Body of pancreas (tissue), 4 donors: ENCODE results near the gene HKDC1. TPM values are rescaled to one million over a fixed set of nuclear protein-coding genes. Genes with fewer than 3 reads are reported as not detected.
"Not testable (repeated sequence)": the region's sequence is repeated elsewhere in the genome, so short reads cannot be mapped to it uniquely, and the experiment has no call there.

Source experiments
- ATAC-seq: fragments of 150-250 bp; one replicate; pipeline ENCODE4 v1.9.1; 2016
- DNase-seq, 4 donors: peaks; one replicate each; pipeline ENCODE4 v3.0.0-alpha.2; 2019
- H3K27ac ChIP-seq, 4 donors: fragments of 200-600 bp; sonication (generic); 1 replicate in 3 of 4; 2 replicates in 1 of 4; pipeline versions ENCODE4 v1.5.1 to v1.6.1; 2016 to 2019; ENCODE audit warnings: mild to moderate bottlenecking in 1 of 4, mixed read lengths in 1 of 4, moderate library complexity in 1 of 4
- H3K27me3 ChIP-seq, 2 donors: fragments of 200-600 bp; sonication (generic); one replicate each; pipeline ENCODE4 v1.6.0; 2016; ENCODE audit warnings: mild to moderate bottlenecking in 1 of 2
- H3K36me3 ChIP-seq, 2 donors: fragments of 200-600 bp; sonication (generic); replicated peaks in 1 of 2; 2 replicates each; pipeline ENCODE4 v1.5.1; 2016; ENCODE audit warnings: low read depth in 2 of 2; ENCODE audit not compliant: insufficient read depth in 1 of 2
- H3K4me1 ChIP-seq: fragments of 200-600 bp; sonication (generic); one replicate; pipeline ENCODE4 v1.6.0; 2016
- H3K4me3 ChIP-seq, 2 donors: fragments of 200-600 bp; sonication (generic); 1 replicate in 1 of 2; 2 replicates in 1 of 2; pipeline ENCODE4 v1.5.1; 2016 to 2019
- H3K9me3 ChIP-seq, 3 donors: fragments of 200-600 bp; sonication (generic); 1 replicate in 2 of 3; 2 replicates in 1 of 3; pipeline ENCODE4 v1.5.1; 2016
- CTCF ChIP-seq, 7 experiments: fragments of 450-650 bp in 4 of 7; fragments of 200-600 bp in 3 of 7; sonication (generic) in 3 of 7; IDR thresholded peaks; one replicate each; pipeline ENCODE4 v1.5.1; 2016 to 2019; ENCODE audit warnings: antibody characterized with exemption in 7 of 7
- POLR2A ChIP-seq, 3 donors: fragments of 450-650 bp; IDR thresholded peaks; one replicate each; pipeline ENCODE4 v1.6.1; 2016; ENCODE audit warnings: antibody characterized with exemption in 3 of 3, mild to moderate bottlenecking in 2 of 3
- WGBS, 2 donors: methylation state at CpG; one replicate each; pipeline ENCODE4 v1.1.5; 2017; 5-methylcytosine and 5-hydroxymethylcytosine counted together
- intact Hi-C: fragments of 100-400 bp; cut with DNase I; formaldehyde crosslinking; loops from one replicate; pipeline ENCODE4 v1.15.1; 2023
- total RNA-seq, 2 donors: library from RNA; depleted of rRNA; stranded (reverse); fragments of >200 nt; gene quantifications; one replicate each; pipeline ENCODE4 v1.1.0, GENCODE V29; 2016

Gene HKDC1
- total RNA-seq, 2 donors from 2014 or later, result 6.7 to 13.5 TPM

- no peak for ATAC-seq
- WGBS, 2 donors, result 77 to 78% methylated on average over 3 to 16 of the region's 24 CpGs
- no peaks in the 10 kb centered on the region for H3K36me3 ChIP-seq
- H3K9me3 ChIP-seq, result no peaks in the 10 kb centered on the region
- no peak for TF ChIP-seq CTCF (IDR thresholded peaks at IDR 0.05)
- TF ChIP-seq POLR2A (IDR thresholded peaks at IDR 0.05), result no peak
- no peak overlapping the region for H3K4me3 ChIP-seq
- intact Hi-C loops, result no loop called here
- H3K27ac ChIP-seq, result no peak overlapping the region
- no peaks in the 10 kb centered on the region for H3K4me1 ChIP-seq
- no peak for DNase-seq
- no peaks in the 10 kb centered on the region for H3K27me3 ChIP-seq
Observed at GRCh38 chr10:69248117-69248730, 28.1 kb downstream of the HKDC1 start.

GRCh38 chr10:69250041-69250440 is 29.9 kb downstream of the HKDC1 start:
- ATAC-seq, result no peak
- 78 to 86% methylated on average over 8 to 14 of the region's 14 CpGs for WGBS, 2 donors
- H3K27me3 ChIP-seq, result no peaks in the 10 kb centered on the region
- TF ChIP-seq POLR2A (IDR thresholded peaks at IDR 0.05) (no peak), CTCF (IDR thresholded peaks at IDR 0.05) (no peak)
- no peak overlapping the region for H3K27ac ChIP-seq
- H3K36me3 ChIP-seq, result no peaks in the 10 kb centered on the region
- intact Hi-C loops, result no loop called here
- no peak for DNase-seq
- no peaks in the 10 kb centered on the region for H3K9me3 ChIP-seq
- no peak overlapping the region for H3K4me3 ChIP-seq
- H3K4me1 ChIP-seq, result no peaks in the 10 kb centered on the region

GRCh38 chr10:69251417-69251816 is 31.3 kb downstream of the HKDC1 start:
- not testable (repeated sequence) for ATAC-seq
- WGBS, 2 donors, result 82 to 90% methylated on average over 2 of the region's 2 CpGs

GRCh38 chr10:69253171-69253570 is 33.0 kb downstream of the HKDC1 start:
- WGBS, 2 donors, result 49 to 85% methylated on average over 3 of the region's 3 CpGs
- TF ChIP-seq POLR2A (IDR thresholded peaks at IDR 0.05) (no peak), CTCF (IDR thresholded peaks at IDR 0.05) (no peak)
- Histone ChIP-seq H3K9me3 (no peaks in the 10 kb centered on the region), H3K4me1 (peaks cover 8% of the 10 kb centered on the region), H3K36me3 (no peaks in the 10 kb centered on the region), H3K27ac (no peak overlapping the region), H3K4me3 (no peak overlapping the region), H3K27me3 (no peaks in the 10 kb centered on the region)
- DNase-seq (no peak), ATAC-seq (no peak)
- intact Hi-C loops, result no loop called here

More at GRCh38 chr10:69251417-69251816, 31.3 kb downstream of the HKDC1 start:
- DNase-seq, H3K27ac ChIP-seq, H3K36me3 ChIP-seq, H3K9me3 ChIP-seq, H3K27me3 ChIP-seq, intact Hi-C loops, H3K4me3 ChIP-seq, H3K4me1 ChIP-seq: not testable (repeated sequence)

- H3K27me3 ChIP-seq, result no peaks in the 10 kb centered on the region
Observed at GRCh38 chr10:69254877-69255276, 34.7 kb downstream of the HKDC1 start.

More at GRCh38 chr10:69254877-69255276, 34.7 kb downstream of the HKDC1 start:
- H3K4me3 ChIP-seq, result no peak overlapping the region
- H3K4me1 ChIP-seq, result peaks cover 8% of the 10 kb centered on the region
- H3K9me3 ChIP-seq, result no peaks in the 10 kb centered on the region
- 59 to 76% methylated on average over 7 of the region's 7 CpGs for WGBS, 2 donors
- H3K27ac ChIP-seq, result no peak overlapping the region
- no peaks in the 10 kb centered on the region for H3K36me3 ChIP-seq
- no peak for ATAC-seq
- intact Hi-C loops, result no loop called here
- TF ChIP-seq POLR2A (IDR thresholded peaks at IDR 0.05) (no peak), CTCF (IDR thresholded peaks at IDR 0.05) (no peak)
- DNase-seq, result no peak
